ENCODE data around the gene ARHGAP28.

Gene ARHGAP28

GRCh38 chr18:6729247-6730091 lies at the start of gene ARHGAP28:
TSS of gene ARHGAP28 (plus strand) at chr18:6729716. CDS start at chr18:6729822, 106 bp downstream.
- no peak for DNase-seq

GRCh38 chr18:6681331-6681875 lies 48.1 kb upstream of the ARHGAP28 start:
- no peak for DNase-seq

- DNase-seq: no peak
Observed at GRCh38 chr18:6682437-6683111, 46.9 kb upstream of the ARHGAP28 start.

GRCh38 chr18:6683112-6683876 lies 46.2 kb upstream of the ARHGAP28 start:
- DNase-seq: no peak

GRCh38 chr18:6687676-6688075 lies 41.8 kb upstream of the ARHGAP28 start:
- no peak for DNase-seq

GRCh38 chr18:6708890-6709289 lies 20.6 kb upstream of the ARHGAP28 start:
- no peak for DNase-seq

- no peak for DNase-seq
Observed at GRCh38 chr18:6711467-6711866, 18.0 kb upstream of the ARHGAP28 start.

- DNase-seq: no peak
Observed at GRCh38 chr18:6712401-6712800, 17.1 kb upstream of the ARHGAP28 start.

- no peak for DNase-seq
Observed at GRCh38 chr18:6714010-6714409, 15.5 kb upstream of the ARHGAP28 start.

GRCh38 chr18:6718267-6718666 lies 11.2 kb upstream of the ARHGAP28 start:
- no peak for DNase-seq

GRCh38 chr18:6719098-6719846 lies 10.2 kb upstream of the ARHGAP28 start:
- DNase-seq: no peak

- no peak for DNase-seq
Observed at GRCh38 chr18:6719910-6720683, 9.4 kb upstream of the ARHGAP28 start.

GRCh38 chr18:6721755-6722154 lies 7.8 kb upstream of the ARHGAP28 start:
- no peak for DNase-seq

- DNase-seq: no peak
Observed at GRCh38 chr18:6722690-6723089, 6.8 kb upstream of the ARHGAP28 start.

- DNase-seq: no peak
Observed at GRCh38 chr18:6724331-6724730, 5.2 kb upstream of the ARHGAP28 start.

GRCh38 chr18:6728331-6728730 lies 1.2 kb upstream of the ARHGAP28 start:
- DNase-seq: no peak

GRCh38 chr18:6728809-6729246 lies 688 bp upstream of the ARHGAP28 start:
- DNase-seq: no peak

GRCh38 chr18:6730416-6731221 lies 1.1 kb downstream of the ARHGAP28 start:
- DNase-seq: no peak

GRCh38 chr18:6731222-6731596 lies 1.7 kb downstream of the ARHGAP28 start:
- no peak for DNase-seq

- no peak for DNase-seq
Observed at GRCh38 chr18:6732952-6733351, 3.4 kb downstream of the ARHGAP28 start.

GRCh38 chr18:6733758-6734157 lies 4.2 kb downstream of the ARHGAP28 start:
- DNase-seq: no peak
